K562 (cell line): ENCODE data around the gene SHOX. TPM values are rescaled to one million over a fixed set of nuclear protein-coding genes. Genes with fewer than 3 reads are reported as not detected.
"Not testable (repeated sequence)": the region's sequence is repeated elsewhere in the genome, so short reads cannot be mapped to it uniquely, and the experiment has no call there.

ENCODE experiments used
- ATAC-seq: fragments of 200-7000 bp; cut with Tn5 transposase; 3 replicates; pipeline ENCODE4 v1.9.1; 2020; ENCODE audit warnings: moderate library complexity
- BruUV-seq: library from RNA; stranded (reverse); fragments of 400-500 nt; replicated peaks from 2 replicates; lab custom pipeline; 2021; lab: Mats Ljungman, UMichigan
- CTCF ChIA-PET: fragments of 300-600 bp; formaldehyde crosslinking; extraction: SDS; loops from one replicate; lab custom pipeline; 2021; ENCODE audit warnings: low intra/inter-chr PET ratio; lab: Yijun Ruan, JAX
- POLR2A ChIA-PET: fragments of 300-600, 350-650 bp; sonication (Branson Sonifier 250); formaldehyde crosslinking; extraction: SDS; loops from one replicate; lab custom pipeline; 2021; ENCODE audit warnings: antibody characterized with exemption, inconsistent platforms; lab: Yijun Ruan, JAX
- DNase-seq, 4 experiments: peaks; one replicate each; pipeline versions ENCODE4 v3.0.0 to v3.0.0-alpha.2; 2011 to 2018; ENCODE audit warnings: low spot score in 3 of 4, mixed read lengths in 3 of 4; ENCODE audit errors: extremely low read depth in 1 of 4
- FAIRE-seq: peaks from 2 replicates; lab custom pipeline; 2011; peaks lifted over from hg19 to GRCh38; lab: Jason Lieb, UNC
- H2AFZ ChIP-seq: 2 replicates; pipeline ENCODE4 v1.6.0; 2011; ENCODE audit warnings: low read depth, low read length, control low read depth, inconsistent platforms
- H3K27ac ChIP-seq: fragments of 200-600 bp; 3 replicates; pipeline ENCODE4 v1.8.0; 2011; ENCODE audit warnings: low read depth, mild to moderate bottlenecking, control low read depth, inconsistent platforms, low read length, moderate library complexity, mixed read lengths; ENCODE audit errors: extremely low read depth
- H3K27me3 ChIP-seq, 2 experiments: fragments of 300-600 bp in 1 of 2; 2 replicates in 1 of 2; 3 replicates in 1 of 2; pipeline versions ENCODE4 v1.6.0 to v1.8.0; 2011; ENCODE audit warnings: inconsistent platforms in 2 of 2, low read length in 2 of 2, mild to moderate bottlenecking in 1 of 2, mixed read lengths in 1 of 2, moderate library complexity in 1 of 2; ENCODE audit not compliant: control insufficient read depth in 2 of 2, insufficient read depth in 2 of 2
- H3K36me3 ChIP-seq: fragments of 300-600 bp; 3 replicates; pipeline ENCODE4 v1.8.0; 2011; ENCODE audit warnings: mild to moderate bottlenecking, low read length, inconsistent platforms; ENCODE audit not compliant: control insufficient read depth, insufficient read depth
- H3K4me1 ChIP-seq, 2 experiments: fragments of 200-600 bp in 1 of 2; replicated peaks in 1 of 2; 2 replicates in 1 of 2; 3 replicates in 1 of 2; pipeline versions ENCODE4 v1.5.1 to v1.8.0; 2011; ENCODE audit warnings: inconsistent platforms in 2 of 2, low read length in 2 of 2, mild to moderate bottlenecking in 1 of 2, mixed read lengths in 1 of 2, moderate library complexity in 1 of 2; ENCODE audit not compliant: control insufficient read depth in 2 of 2, insufficient read depth in 2 of 2
- H3K4me2 ChIP-seq: 2 replicates; pipeline ENCODE4 v1.6.1; 2011; ENCODE audit warnings: low read length, control low read depth, inconsistent platforms, mixed read lengths; ENCODE audit not compliant: insufficient read depth
- H3K4me3 ChIP-seq: fragments of 200-600 bp; sonication (generic), shearing (Covaris generic); 2 replicates; pipeline ENCODE4 v1.5.1; 2016; ENCODE audit warnings: control low read depth, inconsistent platforms
- H3K79me2 ChIP-seq: fragments of 200-600 bp; 3 replicates; pipeline ENCODE4 v1.8.0; 2011; ENCODE audit warnings: low read length, inconsistent platforms; ENCODE audit not compliant: control insufficient read depth, insufficient read depth
- H3K9ac ChIP-seq, 2 experiments: 2 replicates each; pipeline versions ENCODE4 v1.6.0 to v1.6.1; 2011; ENCODE audit warnings: low read depth in 2 of 2, low read length in 2 of 2, control low read depth in 1 of 2, inconsistent platforms in 1 of 2, mild to moderate bottlenecking in 1 of 2, mixed read lengths in 1 of 2; ENCODE audit not compliant: insufficient read depth in 1 of 2
- H3K9me1 ChIP-seq: one replicate; pipeline ENCODE4 v1.6.0; 2011; ENCODE audit warnings: inconsistent platforms, mild to moderate bottlenecking, low read length, moderate library complexity; ENCODE audit not compliant: control insufficient read depth, insufficient read depth
- H3K9me3 ChIP-seq: replicated peaks from 2 replicates; pipeline ENCODE4 v1.5.1; 2011; ENCODE audit warnings: low read depth, low read length, inconsistent platforms; ENCODE audit not compliant: control insufficient read depth, insufficient read depth
- H4K20me1 ChIP-seq: replicated peaks from 2 replicates; pipeline ENCODE4 v1.6.1; 2011; ENCODE audit warnings: low read length, inconsistent platforms, mixed read lengths; ENCODE audit not compliant: control insufficient read depth, insufficient read depth
- HMBOX1 ChIP-seq: sonication (generic); IDR thresholded peaks from 2 replicates; pipeline ENCODE4 v1.6.1; 2016
- ID3 ChIP-seq, 2 experiments: fragments of 250-450 bp in 1 of 2; fragments of 450-650 bp in 1 of 2; sonication (Bioruptor Pico) in 1 of 2; IDR thresholded peaks; 2 replicates each; pipeline versions ENCODE4 v1.6.1 to v1.8.0; 2016 to 2021; ENCODE audit warnings: mild to moderate bottlenecking in 2 of 2, moderate library complexity in 2 of 2, missing compliant biosample characterization in 1 of 2, missing genetic modification characterization in 1 of 2
- MEIS2 ChIP-seq: fragments of 450-650 bp; IDR thresholded peaks from 2 replicates; pipeline ENCODE4 v1.6.1; 2014; ENCODE audit warnings: mild to moderate bottlenecking; ENCODE audit not compliant: partially characterized antibody
- MXI1 ChIP-seq: IDR thresholded peaks from 2 replicates; pipeline ENCODE4 v1.6.1; 2011; ENCODE audit warnings: low read depth, mild to moderate bottlenecking, improper control_type of control experiment, low read length
- WGBS: fragments of 100-300 bp; shearing (Covaris generic); methylation state at CpG from one replicate; pipeline ENCODE4 v1.1.6; 2016; ENCODE audit warnings: low coverage, mixed read lengths; ENCODE audit not compliant: insufficient coverage; ENCODE audit errors: missing lambda C conversion rate; 5-methylcytosine and 5-hydroxymethylcytosine counted together
- in situ Hi-C: fragments of 300-500 bp; cut with MboI; formaldehyde crosslinking; loops from 4 replicates; pipeline ENCODE4 v1.15.0; 2018; ENCODE audit warnings: inconsistent platforms, mixed read lengths
- intact Hi-C: fragments of 100-400 bp; cut with micrococcal nuclease; formaldehyde crosslinking; loops from 2 replicates; pipeline ENCODE4 v1.14.2; 2022
- polyA plus RNA-seq, 8 experiments: library from polyadenylated mRNA; depleted of rRNA in 4 of 8; stranded (reverse) in 5 of 8; unstranded in 3 of 8; fragments of >200 nt; fragmentation: Nextera tagmentation in 2 of 8; fragmentation: Illumina TruSeq in 1 of 8; extraction: Ambion mirVana in 2 of 8; extraction: Trizol in 1 of 8; gene quantifications; 2 replicates each; pipeline versions ENCODE4 v1.2.1 to v1.2.3, GENCODE V29; 2011 to 2014; ENCODE audit warnings: inconsistent platforms in 1 of 8, missing spikeins in 1 of 8
- total RNA-seq, 7 experiments: library from RNA; depleted of rRNA in 6 of 7; stranded (reverse); fragments of >200 nt in 6 of 7; fragmentation: Illumina TruSeq in 2 of 7; extraction: Trizol in 2 of 7; gene quantifications; 2 replicates each; pipeline versions ENCODE4 v1.2.1 to v1.2.3, GENCODE V29; 2011 to 2021; ENCODE audit warnings: low replicate concordance in 1 of 7

The SHOX gene
- total and polyA plus RNA-seq, 9 of the 15 experiments (the other 6 are each of a cell fraction or from before 2014, with no cell fraction given), result not detected

GRCh38 chrX:586351-586750 lies 44.2 kb upstream of the SHOX start (continued):
- TF ChIP-seq MXI1 (no peak), HMBOX1 (no peak), ID3 (CRISPR knock-in tag; IDR thresholded peaks at IDR 0.05) (no peak), ID3 (tag; IDR thresholded peaks at IDR 0.05) (no peak), MEIS2 (no peak)
- TF ChIP-seq, all 486 proteins: peak for 0

GRCh38 chrX:589261-589660 lies 41.3 kb upstream of the SHOX start:
- H3K36me3 ChIP-seq, H4K20me1 ChIP-seq, FAIRE-seq, H3K4me3 ChIP-seq, CTCF ChIA-PET, H2AFZ ChIP-seq, H3K79me2 ChIP-seq, intact Hi-C loops, POLR2A ChIA-PET, in situ Hi-C loops, H3K9me3 ChIP-seq, H3K4me2 ChIP-seq, BruUV-seq, H3K27me3 ChIP-seq, ATAC-seq, H3K9me1 ChIP-seq, H3K9ac ChIP-seq, H3K4me1 ChIP-seq, DNase-seq, H3K27ac ChIP-seq: not testable (repeated sequence)
- WGBS, result 3% methylated on average over 10 of the region's 20 CpGs
